NK-92 (cell line): Measurements from ENCODE around the gene HP1BP3.

ENCODE experiments used
- DNase-seq: peaks from one replicate; lab custom pipeline; 2025; ENCODE audit not compliant: unreplicated experiment; lab: John Stamatoyannopoulos, UW

Gene HP1BP3

DNA sequence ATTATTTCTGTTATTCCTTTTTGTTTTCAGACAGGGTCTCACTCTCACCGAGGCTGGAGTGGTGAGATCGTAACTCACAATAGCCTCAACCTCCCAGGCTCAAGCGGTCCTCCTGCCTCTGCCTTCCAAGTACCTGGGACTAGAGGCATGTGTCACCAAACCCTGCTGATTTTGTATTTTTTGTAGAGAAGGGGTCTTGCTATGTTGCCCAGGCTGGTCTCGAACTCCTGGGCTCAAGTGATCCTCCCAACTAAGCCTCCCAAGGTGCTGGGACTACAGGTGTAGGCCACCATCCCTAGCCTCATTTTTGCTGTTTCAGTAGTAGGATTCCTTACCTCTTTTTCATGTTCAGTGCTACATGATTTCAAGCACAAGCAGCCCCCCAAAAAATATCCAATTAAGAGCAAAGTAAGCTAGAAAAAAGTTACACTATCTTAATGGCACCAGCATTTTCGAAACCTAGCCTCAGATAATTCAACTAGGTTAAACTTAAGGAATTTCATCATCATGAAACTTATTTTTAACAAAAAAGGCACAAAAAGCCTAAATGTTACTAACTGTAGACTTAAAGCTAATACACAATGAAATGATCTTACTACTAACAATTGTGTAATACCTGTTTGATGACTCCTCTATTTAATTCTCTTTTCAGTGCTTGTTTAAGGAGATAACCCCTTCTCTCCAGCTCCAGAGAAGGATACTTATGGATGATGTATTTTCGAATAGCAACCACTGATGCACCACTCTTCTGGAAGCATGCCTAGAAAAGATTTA is 16.6 kb downstream of the HP1BP3 start:
- DNase-seq, result no peak

DNA sequence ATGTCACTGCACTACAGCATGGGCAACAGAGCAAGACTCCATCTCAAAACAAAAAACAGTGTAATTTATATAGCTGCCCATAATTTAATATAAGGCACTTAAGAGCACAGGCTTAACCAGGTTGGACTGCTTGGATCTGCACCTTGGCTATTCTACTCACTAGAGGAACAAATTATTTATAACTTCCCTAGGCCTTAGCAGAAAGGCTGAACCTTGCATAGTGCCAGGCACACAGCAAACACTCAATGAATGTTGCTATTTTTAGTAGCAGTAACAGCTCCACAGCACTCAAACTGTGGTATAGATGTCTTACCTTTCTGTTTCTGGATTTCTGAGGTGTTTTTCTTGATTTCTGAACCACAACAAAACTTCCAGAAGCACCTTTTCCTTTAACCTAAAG is 19.8 kb downstream of the HP1BP3 start:
- no peak for DNase-seq

DNA sequence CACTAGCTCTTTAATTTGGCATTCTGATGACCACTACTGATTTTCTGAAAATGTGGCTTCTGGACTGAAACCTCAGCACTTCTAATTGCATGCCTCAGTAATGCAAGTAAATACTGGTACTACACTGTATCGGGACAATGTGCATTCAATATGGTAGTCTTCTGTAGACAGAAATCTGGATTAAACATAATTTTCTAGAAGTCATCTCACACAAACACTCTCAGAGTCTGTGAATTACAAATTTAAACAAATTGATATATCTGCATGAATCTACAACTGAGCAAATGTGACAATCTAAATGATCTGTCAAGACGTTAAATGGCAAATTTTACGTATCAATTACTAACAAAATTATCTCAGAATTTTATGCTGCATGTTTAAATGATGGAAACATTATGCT is 23.7 kb downstream of the HP1BP3 start:
- DNase-seq, result no peak

DNA sequence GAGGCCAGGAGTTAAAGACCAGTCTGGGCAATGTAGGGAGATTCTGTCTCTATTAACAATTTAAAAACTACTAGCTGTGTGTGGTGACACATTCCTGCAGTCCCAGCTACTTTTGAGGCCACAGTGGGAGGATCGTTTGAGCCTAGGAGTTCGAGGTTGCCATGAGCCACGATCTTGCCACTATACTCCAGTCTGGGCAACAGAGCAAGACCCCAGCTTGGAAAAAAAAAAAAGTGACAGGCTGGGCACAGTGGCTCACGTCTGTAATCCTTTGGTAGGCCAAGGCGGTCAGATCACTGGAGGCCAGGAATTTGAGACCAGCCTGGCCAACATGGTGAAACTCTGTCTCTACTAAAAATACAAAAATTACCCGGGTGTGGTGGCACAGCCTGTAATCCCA is 26.8 kb downstream of the HP1BP3 start:
- DNase-seq, result no peak

DNA sequence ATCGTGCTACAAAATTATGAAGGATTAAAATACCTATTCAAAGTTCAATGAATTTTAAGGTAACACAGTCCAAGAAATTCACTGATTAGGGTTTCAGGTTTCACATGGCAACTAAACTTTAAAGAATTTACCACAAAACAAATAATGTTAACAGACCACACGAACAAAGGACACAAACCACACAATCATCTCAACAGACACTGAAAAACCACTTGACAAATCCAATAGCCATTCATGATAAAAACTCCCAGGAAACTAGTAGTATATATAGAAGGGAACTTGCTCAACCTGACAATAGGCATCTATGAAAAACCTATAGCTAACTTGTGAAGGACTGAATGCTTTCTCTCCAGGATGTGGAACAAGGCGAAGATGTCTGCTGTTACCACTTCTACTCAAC is 33.5 kb downstream of the HP1BP3 start:
- DNase-seq, result no peak

DNA sequence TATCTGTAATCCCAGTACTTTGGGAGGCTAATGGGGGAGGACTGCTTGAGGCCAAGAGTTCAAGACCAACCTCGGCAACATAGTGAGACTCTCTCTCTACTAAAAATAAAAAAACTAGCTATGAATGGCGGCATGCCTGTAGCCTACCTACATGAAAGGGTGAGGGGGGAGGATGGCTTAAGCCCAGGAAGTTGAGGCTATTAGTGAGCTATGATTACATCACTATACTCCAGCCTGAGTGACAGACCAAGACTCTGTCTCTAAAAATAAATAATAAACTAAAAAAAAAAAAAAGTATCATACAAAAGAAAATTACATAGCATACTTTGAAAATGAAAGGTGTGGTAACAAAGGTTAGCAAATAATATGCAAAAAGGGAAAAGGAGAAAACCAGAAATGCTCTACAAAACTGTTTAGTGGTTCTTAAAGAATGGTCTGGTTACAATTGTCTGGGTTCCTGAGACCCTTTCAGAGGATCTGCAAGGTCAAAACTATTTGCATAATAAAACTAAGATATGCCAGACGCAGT is 35.6 kb downstream of the HP1BP3 start:
- DNase-seq, result no peak

DNA sequence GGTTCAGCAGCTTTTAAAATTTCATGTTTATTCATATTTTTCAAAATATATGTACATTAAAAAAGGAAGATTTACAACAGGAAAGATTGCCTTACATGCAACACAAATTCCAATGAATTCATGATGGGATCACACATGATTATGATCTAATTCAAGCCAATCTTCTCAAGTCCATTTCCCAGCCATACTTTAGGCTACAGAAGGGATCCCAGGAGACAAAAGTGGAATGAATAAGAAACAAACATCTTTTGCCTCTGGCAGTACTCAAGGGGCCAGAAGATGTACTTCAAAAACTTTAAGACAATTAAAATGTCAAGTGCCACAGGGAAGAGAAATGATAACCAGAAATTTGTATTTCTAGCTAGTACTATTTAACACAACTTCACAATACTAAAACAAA is 44.4 kb downstream of the HP1BP3 start:
- no peak for DNase-seq

DNA sequence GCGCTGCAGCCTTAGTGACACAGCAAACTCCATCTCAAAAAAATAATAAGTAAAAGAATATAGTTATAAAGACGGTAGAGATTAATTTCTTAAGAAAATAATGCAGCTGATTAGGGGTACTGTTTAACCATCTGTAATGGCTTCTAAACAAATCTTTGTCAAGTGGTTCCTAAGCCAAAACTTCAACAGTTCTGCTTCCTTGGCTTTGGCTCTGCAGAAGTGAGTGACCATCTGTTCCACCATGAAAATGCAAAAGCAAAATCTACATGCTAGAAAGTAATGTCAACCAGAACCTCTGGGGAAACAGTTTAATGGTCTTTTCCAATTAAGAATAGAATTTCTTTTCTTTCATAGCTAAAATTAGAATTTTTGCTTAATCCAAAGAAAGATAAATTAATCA is 46.3 kb downstream of the HP1BP3 start:
- DNase-seq, result no peak

DNA sequence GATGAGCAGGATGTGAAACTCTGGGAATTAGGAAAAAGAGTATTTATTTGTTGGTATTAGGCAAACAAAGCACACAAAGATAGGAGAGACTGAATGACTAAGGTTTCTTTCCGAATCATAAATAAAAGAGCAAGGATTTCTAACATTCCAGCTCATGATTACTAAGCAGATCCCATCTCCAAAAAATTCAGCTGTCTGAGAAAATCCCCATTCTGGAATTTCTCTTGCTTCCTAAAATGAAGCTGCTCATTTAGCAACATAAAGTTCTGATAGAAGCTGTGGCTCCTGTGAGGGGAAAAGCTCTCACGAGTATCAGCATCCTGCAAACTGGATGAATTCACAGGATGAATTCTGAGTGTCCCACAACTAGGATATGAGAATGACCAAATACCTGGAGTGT is 47.9 kb downstream of the HP1BP3 start:
- no peak for DNase-seq

DNA sequence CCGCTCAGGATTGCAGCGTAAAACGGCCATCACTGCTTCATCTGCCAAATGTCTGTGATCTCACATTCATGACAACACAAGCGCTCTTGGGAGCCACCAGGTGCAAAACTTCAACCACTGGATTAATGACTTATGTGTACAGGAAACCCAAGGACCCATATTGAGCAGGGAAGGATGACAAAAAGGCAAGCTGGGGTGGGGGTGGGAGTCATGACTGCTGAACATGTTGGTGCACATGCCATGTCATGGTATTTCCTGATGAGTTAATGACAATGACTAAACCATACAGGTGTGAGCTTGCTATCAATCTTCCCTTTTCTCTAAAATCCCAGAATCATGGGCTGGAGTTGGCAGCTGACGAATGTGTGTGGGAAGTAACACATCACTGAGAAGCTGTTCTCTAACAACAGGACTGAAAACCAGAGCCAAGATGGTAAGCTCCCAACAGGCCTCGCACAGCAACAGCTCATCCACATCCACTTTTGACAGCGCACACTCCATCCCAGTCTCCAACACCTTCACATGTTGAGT is 51.5 kb downstream of the HP1BP3 start:
- no peak for DNase-seq

DNA sequence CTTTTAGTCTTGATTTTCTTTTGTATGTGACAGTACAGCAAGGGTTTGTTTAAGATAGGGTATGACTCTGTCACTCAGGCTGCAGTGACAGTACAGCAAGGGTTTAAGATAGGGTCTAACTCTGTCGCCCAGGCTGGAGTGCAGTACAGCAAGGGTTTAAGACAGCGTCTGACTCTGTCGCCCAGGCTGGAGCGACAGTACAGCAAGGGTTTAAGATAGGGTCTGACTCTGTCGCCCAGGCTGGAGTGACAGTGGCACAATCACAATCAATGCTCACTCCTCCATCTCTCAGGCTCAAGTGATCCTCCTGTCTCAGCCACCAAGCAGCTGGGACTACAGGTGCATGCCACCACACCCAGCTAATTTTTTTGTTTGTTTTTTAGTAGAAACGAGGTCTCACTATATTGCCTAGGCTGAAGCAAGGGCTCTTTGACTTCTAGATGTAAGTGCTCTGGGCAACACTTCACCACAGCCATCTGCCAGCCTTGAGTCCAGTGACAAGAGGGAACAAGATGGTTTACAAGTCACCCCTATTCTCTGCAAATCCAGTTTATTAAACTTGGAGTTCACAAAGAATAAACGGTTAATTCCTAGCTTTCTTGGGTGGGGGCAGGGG is 53.6 kb downstream of the HP1BP3 start:
- DNase-seq, result no peak

DNA sequence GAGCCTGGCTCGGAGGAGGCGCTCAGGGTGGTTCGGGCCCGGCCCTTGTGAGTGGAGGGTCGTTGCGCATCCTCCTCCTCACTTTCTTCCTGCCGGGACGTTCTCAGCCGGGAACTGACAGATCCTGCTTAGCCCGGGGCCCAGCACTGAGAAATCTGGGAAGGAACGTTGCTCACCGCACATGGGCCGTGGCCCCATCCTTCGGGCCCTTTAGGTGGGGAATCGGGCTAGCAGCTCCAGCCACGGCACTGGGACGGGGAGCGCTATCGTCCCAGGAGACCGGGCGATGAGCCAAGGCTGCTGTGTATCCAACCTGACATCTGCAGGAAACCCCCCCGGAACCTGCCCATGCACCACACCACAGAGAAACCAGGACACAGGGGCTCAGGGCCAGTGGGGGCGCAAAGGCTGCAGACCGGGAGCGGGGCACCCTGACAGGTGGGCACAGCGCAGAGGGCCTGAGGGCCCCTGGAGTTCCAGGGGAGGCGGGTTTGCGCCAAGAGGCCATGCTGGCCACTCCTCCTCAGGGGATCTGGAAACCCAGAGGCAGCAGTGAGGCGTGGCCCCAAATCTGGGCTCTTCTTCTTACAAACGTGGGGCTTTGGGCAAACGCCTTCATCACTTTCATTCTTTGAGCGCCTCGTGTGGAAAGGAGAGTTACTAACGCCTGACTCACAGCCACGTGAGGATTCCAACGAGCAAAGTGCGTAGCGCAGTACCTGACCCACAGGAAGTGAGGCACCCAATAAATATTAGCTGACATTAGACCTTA is 54.3 kb downstream of the HP1BP3 start, which contains the start of gene SH2D5:
Gene SH2D5 (minus strand): TSS at position 116 of the 772 bp plus-strand sequence. CDS start 4,659 bp downstream, outside the sequence.
- DNase-seq, result no peak

DNA sequence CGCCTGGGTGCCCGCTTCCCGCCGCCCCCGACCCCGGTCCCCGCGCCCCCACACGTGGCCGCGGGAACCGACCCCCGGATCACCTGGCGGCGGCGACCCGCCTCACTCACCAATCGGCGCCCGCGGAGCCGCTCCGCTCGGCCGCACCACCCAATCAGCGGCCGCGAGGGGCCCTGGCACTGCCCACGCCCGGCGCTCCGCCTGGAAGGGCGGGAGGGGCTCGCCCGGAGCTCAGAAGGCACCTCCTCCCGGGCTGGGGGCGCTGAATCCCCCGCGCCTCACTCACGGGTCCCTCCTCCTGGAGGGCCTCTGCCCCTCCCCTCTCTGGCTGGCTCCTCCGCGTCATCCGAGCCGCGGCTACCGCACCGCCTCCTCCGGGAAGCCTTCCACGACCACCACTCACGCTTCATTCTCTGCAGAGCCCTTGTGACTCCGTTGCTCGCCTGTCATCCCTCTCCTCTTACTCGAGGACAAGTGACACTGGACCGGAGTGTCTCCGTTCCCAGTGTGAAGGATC is 55.0 kb downstream of the HP1BP3 start:
- no peak for DNase-seq

DNA sequence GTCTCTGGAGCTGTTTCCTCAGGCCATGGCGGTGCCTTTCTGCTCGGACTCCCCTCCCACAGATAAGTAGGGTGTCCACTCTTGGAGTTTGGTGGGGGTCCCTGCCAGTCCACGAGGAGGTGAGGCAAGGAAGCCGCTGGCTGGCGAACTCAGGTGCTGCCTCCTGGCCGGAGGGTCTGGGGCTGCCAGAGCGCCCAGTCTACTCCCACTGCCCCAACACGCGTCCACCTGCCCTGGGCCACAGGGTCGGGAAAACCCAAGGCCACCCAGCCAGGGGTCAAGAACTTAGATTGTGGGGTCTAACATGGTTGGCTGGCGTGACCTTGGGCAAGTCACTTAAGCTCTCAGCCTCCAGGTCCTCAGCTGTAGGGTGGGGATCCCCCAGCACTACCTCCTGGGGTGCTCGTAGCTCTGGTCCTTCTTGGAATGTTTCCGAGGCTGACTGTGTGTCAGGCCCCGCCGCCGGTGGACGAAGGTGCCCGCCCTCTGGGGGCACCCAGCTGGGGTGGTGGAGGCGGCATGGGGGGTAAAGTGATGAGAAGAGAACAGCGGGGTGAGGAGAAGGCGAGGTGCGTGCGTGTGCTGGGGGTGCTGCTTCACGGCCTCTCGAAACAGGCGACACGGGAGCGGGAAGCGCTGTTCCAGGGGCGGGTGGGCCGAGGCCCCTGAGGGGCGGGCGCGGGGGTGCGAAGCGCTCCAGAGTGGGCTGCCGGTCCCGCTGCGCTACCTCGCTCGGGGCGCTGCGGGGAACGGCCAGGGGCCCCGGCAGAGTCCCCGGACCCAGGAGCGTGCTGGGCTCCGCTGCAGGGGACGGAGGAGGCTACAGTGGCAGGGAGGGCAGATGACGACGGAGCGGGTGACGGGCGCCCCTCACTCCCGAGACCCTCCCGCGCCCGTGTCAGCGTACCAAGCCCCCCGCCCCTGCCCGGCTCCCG is 55.8 kb downstream of the HP1BP3 start:
- no peak for DNase-seq

DNA sequence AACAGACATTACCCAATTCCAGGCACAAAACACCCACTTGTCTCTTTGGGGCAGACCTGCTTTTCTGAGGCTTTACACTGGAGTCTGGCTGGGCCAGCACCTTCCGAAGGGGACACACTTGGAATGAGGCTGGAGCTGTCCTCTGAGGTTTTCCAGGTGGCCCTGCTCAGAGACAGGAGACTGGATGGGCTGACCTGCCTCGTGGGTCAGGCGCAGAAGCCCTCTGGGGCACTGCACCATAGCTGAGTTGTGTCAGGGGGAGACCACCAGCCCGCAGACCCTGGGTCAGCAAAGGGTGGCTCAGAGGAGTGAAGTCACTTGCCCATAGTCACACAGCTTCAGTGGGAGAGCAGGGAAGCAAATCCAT is 56.4 kb downstream of the HP1BP3 start:
- no peak for DNase-seq

DNA sequence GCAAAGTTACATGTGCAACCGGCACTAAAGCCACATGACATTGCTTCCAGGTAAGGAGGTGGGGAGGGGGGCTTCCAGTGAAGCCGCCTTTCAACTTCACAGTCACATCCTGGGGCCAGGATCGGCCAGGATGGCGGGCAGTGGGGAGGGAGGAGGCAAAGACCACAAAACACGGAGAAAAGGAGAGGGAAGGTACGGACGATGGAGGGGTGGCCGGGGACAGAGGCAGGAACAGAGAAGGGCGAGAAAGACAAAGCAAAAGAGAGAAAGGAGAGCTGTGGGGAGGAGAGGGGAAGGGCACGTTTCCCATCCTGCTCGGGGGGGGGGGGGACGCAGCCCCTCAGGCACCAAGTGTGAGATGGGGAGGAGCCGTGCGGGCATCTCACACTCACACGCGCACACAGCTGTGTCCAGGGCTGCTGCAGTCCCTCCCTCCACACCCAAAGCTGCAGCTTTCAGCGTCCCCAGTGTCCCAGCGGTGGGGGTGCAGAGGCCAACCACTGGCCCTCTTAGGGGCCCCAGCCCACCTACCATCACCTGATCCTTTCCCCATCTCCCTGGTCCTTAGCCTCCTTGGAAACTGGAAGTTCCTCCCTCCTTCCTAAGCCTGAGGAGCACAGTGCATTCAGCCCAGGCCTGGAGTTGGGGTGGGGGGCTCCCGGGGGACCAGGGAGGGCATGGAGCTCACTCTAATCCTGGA is 57.0 kb downstream of the HP1BP3 start:
- DNase-seq, result no peak

DNA sequence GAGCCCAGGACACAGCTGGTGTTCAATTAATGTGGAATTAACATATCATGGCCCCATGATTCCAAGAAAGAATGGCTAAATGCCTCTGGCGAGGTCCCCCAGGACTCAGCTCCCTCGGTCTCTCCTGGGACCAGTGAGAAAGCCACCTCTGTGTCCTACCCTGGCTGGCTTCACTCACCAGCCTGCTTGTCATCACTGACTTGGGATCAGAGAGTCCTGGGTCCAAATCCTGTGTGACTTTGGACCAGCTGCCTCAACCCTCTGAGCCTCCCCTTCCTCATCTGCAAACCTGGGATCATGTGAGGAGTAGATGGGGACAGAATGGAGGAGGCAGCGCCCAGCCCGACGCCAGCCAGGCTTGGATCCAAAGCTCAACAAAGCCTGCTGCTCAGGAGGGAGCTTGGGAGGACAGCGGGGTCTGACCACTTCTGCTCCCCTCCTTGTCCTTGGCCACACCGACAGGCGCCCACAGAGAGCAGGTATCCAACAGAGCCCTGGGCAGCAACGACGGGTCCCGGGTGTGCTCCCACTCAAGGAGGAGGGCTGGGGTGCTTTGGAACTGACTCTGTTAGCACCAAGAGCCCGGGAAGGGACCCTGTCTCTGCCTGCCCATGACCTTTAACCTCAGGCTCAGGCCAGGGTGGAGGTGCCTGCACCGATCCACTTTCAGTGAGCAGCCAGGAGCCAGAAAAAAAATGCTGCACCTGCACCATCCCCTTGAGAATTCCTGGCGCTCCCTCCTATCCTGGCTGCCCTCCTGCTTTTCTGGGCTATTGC is 57.8 kb downstream of the HP1BP3 start:
- DNase-seq, result no peak

DNA sequence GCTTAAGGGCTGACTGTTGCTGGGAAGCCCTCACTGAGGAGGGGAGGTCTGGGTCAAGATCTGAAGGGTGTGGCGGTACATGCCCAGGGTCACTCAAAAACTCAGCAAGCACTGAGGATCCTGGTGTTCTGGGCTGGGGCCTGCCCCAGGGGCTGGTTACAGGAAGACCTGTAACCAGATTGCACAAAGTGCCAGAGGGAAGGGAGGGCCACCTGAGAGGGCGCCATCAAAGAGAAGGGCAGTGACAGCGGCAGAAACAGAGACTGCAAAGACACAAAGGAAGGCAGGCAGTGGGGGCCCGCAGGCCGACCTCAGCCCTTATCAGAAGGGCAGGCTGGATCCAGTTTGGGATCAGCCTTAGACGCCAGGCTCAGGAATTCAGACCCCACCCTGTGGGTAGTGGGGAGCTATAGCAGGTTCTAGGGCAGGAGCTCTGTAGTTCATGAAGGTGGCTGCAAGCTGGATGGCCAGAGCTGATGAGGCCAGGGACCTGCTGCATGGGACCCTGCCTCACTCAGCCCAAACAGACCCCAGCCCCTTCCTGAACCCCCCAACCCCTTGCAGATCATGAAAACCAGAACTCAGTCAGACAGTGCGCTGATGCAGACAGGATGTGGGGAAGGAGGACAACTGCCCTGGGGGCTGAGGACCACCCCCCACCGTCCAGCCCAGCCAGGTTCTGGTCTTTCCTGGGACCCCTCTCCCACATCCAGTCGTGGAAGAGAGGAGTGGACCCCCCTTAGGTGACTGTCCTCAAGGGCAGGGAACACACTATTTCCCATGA is 58.5 kb downstream of the HP1BP3 start:
- no peak for DNase-seq
